A673 (cell line): ENCODE results near the gene TMEM60.

Source experiments
- EZH2 ChIP-seq: fragments of 200-600 bp; sonication (generic); IDR thresholded peaks from 2 replicates; pipeline ENCODE4 v1.6.1; 2017; ENCODE audit warnings: borderline replicate concordance, low read depth, mild to moderate bottlenecking, mixed read lengths, antibody characterized with exemption, low read length; ENCODE audit not compliant: poor library complexity, severe bottlenecking
- TF ChIP-seq, protein P1 (sequence below): fragments of 300-800, 200-600 bp; sonication (generic); conservative IDR thresholded peaks from 2 replicates; pipeline ENCODE4 v1.5.1; 2017; ENCODE audit warnings: low read depth, mild to moderate bottlenecking, antibody characterized with exemption, low read length, moderate library complexity, mixed read lengths

DNA sequence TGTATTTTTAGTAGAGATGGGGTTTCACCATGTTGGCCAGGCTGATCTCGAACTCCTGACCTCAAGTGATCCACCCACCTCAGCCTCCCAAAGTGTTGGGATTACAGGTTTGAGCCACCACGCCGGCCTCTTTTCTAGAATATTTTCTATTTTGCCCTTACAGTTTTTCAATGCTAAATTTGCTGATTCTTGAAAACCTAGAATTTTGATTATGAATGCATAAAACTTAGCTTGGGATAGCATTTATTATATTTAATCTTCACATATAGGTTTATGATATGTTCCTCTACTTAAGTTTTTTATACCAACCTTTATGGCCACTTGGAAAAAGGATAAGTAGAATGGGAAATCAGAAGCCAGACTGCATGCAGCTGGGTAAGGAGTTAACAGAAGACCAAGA is 2.1 kb downstream of the TMEM60 start:
- TF ChIP-seq, protein P1, sequence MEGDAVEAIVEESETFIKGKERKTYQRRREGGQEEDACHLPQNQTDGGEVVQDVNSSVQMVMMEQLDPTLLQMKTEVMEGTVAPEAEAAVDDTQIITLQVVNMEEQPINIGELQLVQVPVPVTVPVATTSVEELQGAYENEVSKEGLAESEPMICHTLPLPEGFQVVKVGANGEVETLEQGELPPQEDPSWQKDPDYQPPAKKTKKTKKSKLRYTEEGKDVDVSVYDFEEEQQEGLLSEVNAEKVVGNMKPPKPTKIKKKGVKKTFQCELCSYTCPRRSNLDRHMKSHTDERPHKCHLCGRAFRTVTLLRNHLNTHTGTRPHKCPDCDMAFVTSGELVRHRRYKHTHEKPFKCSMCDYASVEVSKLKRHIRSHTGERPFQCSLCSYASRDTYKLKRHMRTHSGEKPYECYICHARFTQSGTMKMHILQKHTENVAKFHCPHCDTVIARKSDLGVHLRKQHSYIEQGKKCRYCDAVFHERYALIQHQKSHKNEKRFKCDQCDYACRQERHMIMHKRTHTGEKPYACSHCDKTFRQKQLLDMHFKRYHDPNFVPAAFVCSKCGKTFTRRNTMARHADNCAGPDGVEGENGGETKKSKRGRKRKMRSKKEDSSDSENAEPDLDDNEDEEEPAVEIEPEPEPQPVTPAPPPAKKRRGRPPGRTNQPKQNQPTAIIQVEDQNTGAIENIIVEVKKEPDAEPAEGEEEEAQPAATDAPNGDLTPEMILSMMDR, result no peak
- no peak for TF ChIP-seq EZH2
